GM12878 (cell line): Measurements from ENCODE around the gene ZNF124. TPM values are rescaled to one million over a fixed set of nuclear protein-coding genes. Genes with fewer than 3 reads are reported as not detected.
"Not testable (repeated sequence)": the region's sequence is repeated elsewhere in the genome, so short reads cannot be mapped to it uniquely, and the experiment has no call there.

ENCODE experiments used
- ATAC-seq: fragments of 200-7000 bp; cut with Tn5 transposase; 3 replicates; pipeline ENCODE4 v1.9.1; 2020; ENCODE audit warnings: mild to moderate bottlenecking, moderate library complexity
- BruUV-seq: library from RNA; stranded (reverse); fragments of 400-500 nt; replicated peaks from 2 replicates; lab custom pipeline; 2021; lab: Mats Ljungman, UMichigan
- CTCF ChIA-PET: fragments of 300-600 bp; sonication (Branson Sonifier 250); formaldehyde crosslinking; extraction: SDS; loops from one replicate; lab custom pipeline; 2021; ENCODE audit warnings: inconsistent platforms; lab: Yijun Ruan, JAX
- POLR2A ChIA-PET: fragments of 350-600 bp; formaldehyde crosslinking; extraction: SDS; loops from one replicate; lab custom pipeline; 2021; ENCODE audit warnings: inconsistent platforms; lab: Charles Lee
- RAD21 ChIA-PET: fragments of 300-600 bp; sonication (Branson Sonifier 250); formaldehyde crosslinking; loops from one replicate; lab custom pipeline; 2023; ENCODE audit warnings: antibody characterized with exemption; ENCODE audit not compliant: unreplicated experiment; lab: Charles Lee
- SMC1A ChIA-PET: fragments of 300-600 bp; sonication (Branson Sonifier 250); formaldehyde crosslinking; loops from one replicate; lab custom pipeline; 2023; ENCODE audit not compliant: unreplicated experiment, uncharacterized antibody; lab: Charles Lee
- DNase-seq: peaks from one replicate; pipeline ENCODE4 v3.0.0-alpha.2; 2011; ENCODE audit warnings: low read depth, low spot score
- FAIRE-seq: peaks from 3 replicates; lab custom pipeline; 2011; peaks lifted over from hg19 to GRCh38; lab: Jason Lieb, UNC
- H2AFZ ChIP-seq: 2 replicates; pipeline ENCODE4 v1.6.0; 2011; ENCODE audit warnings: low read depth, low read length, control low read depth; ENCODE audit not compliant: control insufficient read depth
- H3K27ac ChIP-seq: 2 replicates; pipeline ENCODE4 v1.5.1; 2011; ENCODE audit warnings: control low read depth; ENCODE audit not compliant: control insufficient read depth, insufficient read depth
- H3K27me3 ChIP-seq, 2 experiments: replicated peaks in 1 of 2; 2 replicates each; pipeline versions ENCODE4 v1.6.0 to v1.6.1; 2011; ENCODE audit warnings: low read length in 1 of 2; ENCODE audit not compliant: control insufficient read depth in 2 of 2, insufficient read depth in 2 of 2
- H3K36me3 ChIP-seq, 2 experiments: 2 replicates each; pipeline ENCODE4 v1.5.1; 2011; ENCODE audit warnings: low read length in 1 of 2; ENCODE audit not compliant: control insufficient read depth in 2 of 2, insufficient read depth in 2 of 2
- H3K4me1 ChIP-seq: 2 replicates; pipeline ENCODE4 v1.6.1; 2011; ENCODE audit warnings: mild to moderate bottlenecking, low read length, moderate library complexity, mixed read lengths; ENCODE audit not compliant: control insufficient read depth, insufficient read depth
- H3K4me2 ChIP-seq: 2 replicates; pipeline ENCODE4 v1.6.0; 2011; ENCODE audit warnings: control low read depth; ENCODE audit not compliant: control insufficient read depth, insufficient read depth
- H3K4me3 ChIP-seq: fragments of 200-600 bp; sonication (generic); 2 replicates; pipeline ENCODE4 v1.5.1; 2016
- H3K79me2 ChIP-seq: 2 replicates; pipeline ENCODE4 v1.6.0; 2011; ENCODE audit warnings: low read length; ENCODE audit not compliant: control insufficient read depth, insufficient read depth
- H3K9ac ChIP-seq: 2 replicates; pipeline ENCODE4 v1.8.0; 2011; ENCODE audit warnings: low read length, control low read depth, mixed read lengths; ENCODE audit not compliant: control insufficient read depth, insufficient read depth
- H3K9me3 ChIP-seq: replicated peaks from 3 replicates; pipeline ENCODE4 v1.5.1; 2011; ENCODE audit warnings: mild to moderate bottlenecking, low read length; ENCODE audit not compliant: control insufficient read depth, insufficient read depth
- H4K20me1 ChIP-seq: 2 replicates; pipeline ENCODE4 v1.6.0; 2011; ENCODE audit not compliant: control insufficient read depth, insufficient read depth
- BRCA1 ChIP-seq: IDR thresholded peaks from 2 replicates; pipeline ENCODE4 v1.6.1; 2011; ENCODE audit warnings: low read depth, low read length, improper control_type of control experiment
- CBX5 ChIP-seq: sonication (generic); IDR thresholded peaks from 2 replicates; pipeline ENCODE4 v1.6.1; 2016; ENCODE audit warnings: low read depth, moderate library complexity, mild to moderate bottlenecking, inconsistent platforms
- ESRRA ChIP-seq: IDR thresholded peaks from 2 replicates; pipeline ENCODE4 v1.6.1; 2012; ENCODE audit warnings: mild to moderate bottlenecking, low read length, improper control_type of control experiment
- HDGF ChIP-seq: fragments of 450-650 bp; IDR thresholded peaks from 2 replicates; pipeline ENCODE4 v1.6.1; 2016; ENCODE audit warnings: antibody characterized with exemption
- MYC ChIP-seq: IDR thresholded peaks from 2 replicates; pipeline ENCODE4 v1.6.1; 2011; ENCODE audit warnings: mild to moderate bottlenecking, low read length, moderate library complexity, inconsistent platforms; ENCODE audit not compliant: insufficient read depth, insufficient replicate concordance, insufficient read length, severe bottlenecking
- NFIC ChIP-seq: IDR thresholded peaks from 2 replicates; pipeline ENCODE4 v1.6.1; 2012; ENCODE audit warnings: low read depth, mild to moderate bottlenecking, inconsistent platforms, low read length, moderate library complexity
- NR2C1 ChIP-seq: fragments of 450-650 bp; IDR thresholded peaks from 2 replicates; pipeline ENCODE4 v1.6.1; 2017; ENCODE audit warnings: antibody characterized with exemption, mild to moderate bottlenecking, moderate library complexity
- RUNX3 ChIP-seq: IDR thresholded peaks from 2 replicates; pipeline ENCODE4 v1.6.1; 2012; ENCODE audit warnings: low read length, inconsistent platforms
- SUZ12 ChIP-seq: fragments of 200-600 bp; sonication (generic); IDR thresholded peaks from one replicate; pipeline ENCODE4 v1.6.1; 2018; ENCODE audit warnings: antibody characterized with exemption, mild to moderate bottlenecking; ENCODE audit not compliant: unreplicated experiment
- TCF12 ChIP-seq: IDR thresholded peaks from 2 replicates; pipeline ENCODE4 v1.6.1; 2011; ENCODE audit warnings: low read depth, mild to moderate bottlenecking, low read length
- YBX1 ChIP-seq: fragments of 450-650 bp; IDR thresholded peaks from 2 replicates; pipeline ENCODE4 v1.6.1; 2016; ENCODE audit warnings: antibody characterized with exemption
- WGBS: methylation state at CpG from one replicate; pipeline ENCODE4 v1.1.6; 2016; ENCODE audit warnings: low lambda C conversion rate; ENCODE audit not compliant: insufficient replicate concordance, insufficient coverage; ENCODE audit errors: missing lambda C conversion rate; 5-methylcytosine and 5-hydroxymethylcytosine counted together
- in situ Hi-C: fragments of 300-500 bp; cut with MboI; formaldehyde crosslinking; loops from 9 replicates; pipeline ENCODE4 v1.14.3; 2018; ENCODE audit warnings: mixed read lengths
- intact Hi-C: fragments of 100-400 bp; cut with micrococcal nuclease; formaldehyde crosslinking; loops from one replicate; pipeline ENCODE4 v1.14.2; 2022; ENCODE audit not compliant: unreplicated experiment
- polyA plus RNA-seq, 11 experiments: library from polyadenylated mRNA; depleted of rRNA in 4 of 11; unstranded in 6 of 11; stranded (reverse) in 5 of 11; fragments of >200 nt; fragmentation: Nextera tagmentation in 4 of 11; fragmentation: Illumina TruSeq in 1 of 11; extraction: Ambion mirVana in 4 of 11; extraction: Trizol in 1 of 11; gene quantifications; 1 replicate in 1 of 11; 2 replicates in 10 of 11; pipeline versions ENCODE4 v1.2.1 to v1.2.3, GENCODE V29; 2011 to 2016; ENCODE audit warnings: inconsistent platforms in 2 of 11, missing spikeins in 2 of 11, low read depth in 1 of 11
- total RNA-seq, 4 experiments: library from RNA; depleted of rRNA in 3 of 4; stranded (reverse); fragments of >200 nt in 3 of 4; fragmentation: Illumina TruSeq in 1 of 4; extraction: Trizol in 1 of 4; gene quantifications; 2 replicates each; pipeline versions ENCODE4 v1.2.1 to v1.2.3, GENCODE V29; 2013 to 2021
- TF ChIP-seq, protein P1 (sequence below): fragments of 450-650 bp; IDR thresholded peaks from 2 replicates; pipeline ENCODE4 v1.6.1; 2014; ENCODE audit warnings: mild to moderate bottlenecking

ZNF124 gene
- total and polyA plus RNA-seq, 10 of the 15 experiments (the other 5 are each of a cell fraction or from before 2014, with no cell fraction given), result 6.8 to 37.5 (median 12.5) TPM

GRCh38 chr1:247121382-247121781 is 50.4 kb downstream of the ZNF124 start:
- Histone ChIP-seq H3K4me1 (no peaks in the 10 kb centered on the region), H4K20me1 (no peaks in the 10 kb centered on the region), H3K36me3 (no peaks in the 10 kb centered on the region), H3K79me2 (no peaks in the 10 kb centered on the region), H3K4me2 (no peak overlapping the region), H2AFZ (no peak overlapping the region), H3K9ac (no peak overlapping the region), H3K4me3 (no peak overlapping the region), H3K27ac (no peak overlapping the region), H3K27me3 (no peaks in the 10 kb centered on the region), H3K9me3 (peaks cover 2% of the 10 kb centered on the region; the same call in 1 of the 3 replicates)
- no peak for FAIRE-seq
- WGBS, result 83% methylated on average over 6 of the region's 6 CpGs
- ChIA-PET RAD21 (no interaction called here), POLR2A (no interaction called here), CTCF (no interaction called here), SMC1A (no interaction called here)
- TF ChIP-seq, protein P1, sequence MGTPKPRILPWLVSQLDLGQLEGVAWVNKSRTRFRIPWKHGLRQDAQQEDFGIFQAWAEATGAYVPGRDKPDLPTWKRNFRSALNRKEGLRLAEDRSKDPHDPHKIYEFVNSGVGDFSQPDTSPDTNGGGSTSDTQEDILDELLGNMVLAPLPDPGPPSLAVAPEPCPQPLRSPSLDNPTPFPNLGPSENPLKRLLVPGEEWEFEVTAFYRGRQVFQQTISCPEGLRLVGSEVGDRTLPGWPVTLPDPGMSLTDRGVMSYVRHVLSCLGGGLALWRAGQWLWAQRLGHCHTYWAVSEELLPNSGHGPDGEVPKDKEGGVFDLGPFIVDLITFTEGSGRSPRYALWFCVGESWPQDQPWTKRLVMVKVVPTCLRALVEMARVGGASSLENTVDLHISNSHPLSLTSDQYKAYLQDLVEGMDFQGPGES, result no peak
- TF ChIP-seq NR2C1 (no peak), BRCA1 (no peak), HDGF (no peak), CBX5 (no peak), MYC (no peak), YBX1 (no peak), RUNX3 (no peak), TCF12 (no peak), NFIC (no peak), SUZ12 (no peak), ESRRA (no peak)
- BruUV-seq, result no TSS peak
- no peak for ATAC-seq
- intact Hi-C loops (no loop called here), in situ Hi-C loops (no loop called here)
- no peak for DNase-seq

GRCh38 chr1:247120408-247120668 is 51.5 kb downstream of the ZNF124 start:
- H3K79me2 ChIP-seq, BruUV-seq, CTCF ChIA-PET, H2AFZ ChIP-seq, H4K20me1 ChIP-seq, FAIRE-seq, RAD21 ChIA-PET, H3K4me3 ChIP-seq, H3K4me2 ChIP-seq, H3K4me1 ChIP-seq, DNase-seq, H3K27ac ChIP-seq, in situ Hi-C loops, H3K27me3 ChIP-seq, ATAC-seq, H3K36me3 ChIP-seq, H3K9me3 ChIP-seq, intact Hi-C loops, H3K9ac ChIP-seq, SMC1A ChIA-PET, POLR2A ChIA-PET: not testable (repeated sequence)
- 51% methylated on average over 4 of the region's 4 CpGs for WGBS
